ENCODE measurements around the gene RDH14. TPM values are rescaled to one million over a fixed set of nuclear protein-coding genes. Genes with fewer than 3 reads are reported as not detected.

The RDH14 gene
- total RNA-seq, 1 donor from 2014 or later: 18.3 TPM

DNA sequence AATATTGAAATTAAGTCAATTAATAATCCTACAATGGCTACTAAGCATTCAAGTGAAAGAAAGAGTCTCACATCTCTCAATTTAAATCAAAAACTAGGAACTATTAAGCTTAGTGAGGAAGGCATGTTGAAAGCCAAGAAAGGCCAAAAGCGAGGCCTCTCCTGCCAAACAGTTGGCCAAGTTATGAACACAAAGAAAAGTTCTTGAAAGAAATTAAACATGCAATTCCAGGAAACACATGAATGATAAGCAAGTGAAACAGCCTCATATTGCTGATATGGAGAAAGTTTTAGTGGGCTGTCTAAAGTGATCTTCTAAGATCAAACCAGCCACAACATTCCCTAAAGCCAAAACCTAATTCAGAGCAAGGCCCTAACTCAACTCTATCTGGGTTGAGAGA lies 11.8 kb downstream of the RDH14 start:
- TF ChIP-seq, protein P1, sequence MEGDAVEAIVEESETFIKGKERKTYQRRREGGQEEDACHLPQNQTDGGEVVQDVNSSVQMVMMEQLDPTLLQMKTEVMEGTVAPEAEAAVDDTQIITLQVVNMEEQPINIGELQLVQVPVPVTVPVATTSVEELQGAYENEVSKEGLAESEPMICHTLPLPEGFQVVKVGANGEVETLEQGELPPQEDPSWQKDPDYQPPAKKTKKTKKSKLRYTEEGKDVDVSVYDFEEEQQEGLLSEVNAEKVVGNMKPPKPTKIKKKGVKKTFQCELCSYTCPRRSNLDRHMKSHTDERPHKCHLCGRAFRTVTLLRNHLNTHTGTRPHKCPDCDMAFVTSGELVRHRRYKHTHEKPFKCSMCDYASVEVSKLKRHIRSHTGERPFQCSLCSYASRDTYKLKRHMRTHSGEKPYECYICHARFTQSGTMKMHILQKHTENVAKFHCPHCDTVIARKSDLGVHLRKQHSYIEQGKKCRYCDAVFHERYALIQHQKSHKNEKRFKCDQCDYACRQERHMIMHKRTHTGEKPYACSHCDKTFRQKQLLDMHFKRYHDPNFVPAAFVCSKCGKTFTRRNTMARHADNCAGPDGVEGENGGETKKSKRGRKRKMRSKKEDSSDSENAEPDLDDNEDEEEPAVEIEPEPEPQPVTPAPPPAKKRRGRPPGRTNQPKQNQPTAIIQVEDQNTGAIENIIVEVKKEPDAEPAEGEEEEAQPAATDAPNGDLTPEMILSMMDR (IDR thresholded peaks at IDR 0.05): no peak

DNA sequence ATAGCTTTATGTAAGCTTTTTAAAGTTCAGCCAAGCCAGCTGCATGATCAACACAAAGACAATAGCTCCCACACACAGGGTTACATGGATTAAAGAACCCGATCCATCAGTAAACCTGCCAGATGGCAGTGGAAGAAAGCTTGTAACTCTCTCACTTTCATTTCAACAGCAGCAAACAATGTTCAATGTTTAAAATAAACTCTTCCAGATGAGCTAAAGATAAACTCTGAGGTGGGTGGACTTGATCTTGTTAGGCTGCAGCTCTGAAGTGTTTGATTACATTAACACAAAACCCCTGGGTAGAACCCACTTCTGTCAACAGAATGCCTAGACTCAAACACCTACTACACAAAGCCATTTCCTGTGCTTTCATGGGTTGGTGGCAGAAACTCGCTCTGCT lies 13.9 kb downstream of the RDH14 start:
- ATAC-seq: peak in 1 of 2 donors; percentile 45
- intact Hi-C loops (cut with DNase I): no loop called here
- no peaks in the 10 kb centered on the region for H3K36me3 ChIP-seq
- H3K4me3 ChIP-seq: no peak overlapping the region
- H3K4me1 ChIP-seq: peaks cover 14% of the 10 kb centered on the region
- peak overlapping the region; percentile 12 for H3K27ac ChIP-seq
- no peak for DNase-seq
- no peaks in the 10 kb centered on the region for H3K9me3 ChIP-seq
- H3K27me3 ChIP-seq (ENCODE audit: low read depth): no peaks in the 10 kb centered on the region
- TF ChIP-seq, protein P1 (IDR thresholded peaks at IDR 0.05): no peak

More for the DNA sequence above, 11.8 kb downstream of the RDH14 start:
- DNase-seq (no peak), ATAC-seq (no peak)
- no peaks in the 10 kb centered on the region for H3K36me3 ChIP-seq
- no peaks in the 10 kb centered on the region for H3K9me3 ChIP-seq
- no peak overlapping the region for H3K4me3 ChIP-seq
- peaks cover 17% of the 10 kb centered on the region for H3K4me1 ChIP-seq
- intact Hi-C loops (cut with DNase I): no loop called here
- no peak overlapping the region for H3K27ac ChIP-seq
- no peaks in the 10 kb centered on the region for H3K27me3 ChIP-seq (ENCODE audit: low read depth)

DNA sequence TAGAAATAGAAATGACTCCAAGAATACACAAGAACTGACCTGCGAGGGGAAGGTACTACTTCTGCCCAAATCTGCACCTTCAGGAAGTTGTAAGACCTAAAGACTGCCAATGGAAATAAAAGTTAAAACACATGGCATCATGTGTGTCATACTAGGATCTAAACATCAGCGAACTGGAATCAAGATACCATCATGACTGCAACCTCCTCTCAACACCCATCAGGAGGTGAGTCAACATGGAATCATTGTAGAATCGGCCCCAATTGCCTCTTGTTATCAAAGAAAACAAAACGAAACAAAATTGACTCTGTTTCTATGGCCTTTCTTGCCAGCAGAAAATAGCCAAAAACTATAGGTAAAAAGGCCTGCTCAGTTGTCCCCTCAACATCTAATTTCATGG lies 15.1 kb downstream of the RDH14 start:
- intact Hi-C loops (cut with DNase I): no loop called here
- Histone ChIP-seq H3K9me3 (no peaks in the 10 kb centered on the region), H3K27ac (no peak overlapping the region), H3K4me1 (peaks cover 10% of the 10 kb centered on the region), H3K27me3 (ENCODE audit: low read depth) (no peaks in the 10 kb centered on the region), H3K4me3 (no peak overlapping the region), H3K36me3 (no peaks in the 10 kb centered on the region)
- TF ChIP-seq, protein P1 (IDR thresholded peaks at IDR 0.05): no peak
- DNase-seq (no peak), ATAC-seq (no peak)

DNA sequence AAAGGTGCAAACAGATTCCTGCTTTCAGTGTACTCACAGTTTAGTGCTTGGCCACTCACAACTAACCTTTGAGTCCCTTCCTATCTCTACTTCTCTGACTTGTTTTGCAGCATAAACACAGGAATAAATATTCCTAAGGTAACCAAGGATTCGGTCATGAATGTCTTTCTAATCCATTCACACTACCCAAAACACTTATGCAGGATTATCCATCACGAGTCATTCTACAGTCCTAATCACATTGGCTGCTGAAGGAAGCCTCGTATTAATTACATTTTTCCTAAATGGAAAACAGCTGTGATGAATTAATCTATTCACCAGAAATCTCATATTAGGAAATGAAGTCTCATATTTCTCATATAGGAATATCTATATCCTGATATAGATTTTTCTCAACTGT lies 16.3 kb downstream of the RDH14 start:
- TF ChIP-seq, protein P1 (IDR thresholded peaks at IDR 0.05): no peak
- intact Hi-C loops (cut with DNase I): no loop called here
- H3K27me3 ChIP-seq (ENCODE audit: low read depth): no peaks in the 10 kb centered on the region
- H3K9me3 ChIP-seq: no peaks in the 10 kb centered on the region
- H3K36me3 ChIP-seq: no peaks in the 10 kb centered on the region
- no peak overlapping the region for H3K27ac ChIP-seq
- no peak overlapping the region for H3K4me3 ChIP-seq
- peaks cover 10% of the 10 kb centered on the region for H3K4me1 ChIP-seq
- DNase-seq (no peak), ATAC-seq (no peak)

DNA sequence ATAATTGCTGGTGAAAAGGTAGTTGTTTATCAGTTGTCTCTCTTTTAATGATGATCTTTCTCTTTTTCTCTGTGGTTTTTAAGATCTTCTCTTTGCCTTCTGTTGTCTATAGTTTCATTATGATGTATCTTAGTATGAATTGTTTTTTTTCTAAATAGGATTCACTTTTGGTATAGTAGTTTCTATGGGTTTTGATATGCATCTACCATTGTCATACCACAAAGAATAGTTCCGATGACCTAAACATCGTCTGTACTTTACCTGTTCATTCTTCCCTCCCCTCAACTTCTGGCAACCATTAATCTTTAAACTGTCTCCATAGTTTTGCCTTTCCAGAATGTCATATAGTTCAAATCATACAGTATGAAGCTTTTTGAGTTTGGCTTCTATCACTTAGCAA lies 19.6 kb downstream of the RDH14 start:
- Histone ChIP-seq H3K36me3 (no peaks in the 10 kb centered on the region), H3K9me3 (no peaks in the 10 kb centered on the region), H3K4me1 (no peaks in the 10 kb centered on the region), H3K27ac (no peak overlapping the region), H3K27me3 (ENCODE audit: low read depth) (no peaks in the 10 kb centered on the region), H3K4me3 (no peak overlapping the region)
- TF ChIP-seq, protein P1 (IDR thresholded peaks at IDR 0.05): no peak
- DNase-seq: no peak
- intact Hi-C loops (cut with DNase I): no loop called here
- no peak for ATAC-seq

DNA sequence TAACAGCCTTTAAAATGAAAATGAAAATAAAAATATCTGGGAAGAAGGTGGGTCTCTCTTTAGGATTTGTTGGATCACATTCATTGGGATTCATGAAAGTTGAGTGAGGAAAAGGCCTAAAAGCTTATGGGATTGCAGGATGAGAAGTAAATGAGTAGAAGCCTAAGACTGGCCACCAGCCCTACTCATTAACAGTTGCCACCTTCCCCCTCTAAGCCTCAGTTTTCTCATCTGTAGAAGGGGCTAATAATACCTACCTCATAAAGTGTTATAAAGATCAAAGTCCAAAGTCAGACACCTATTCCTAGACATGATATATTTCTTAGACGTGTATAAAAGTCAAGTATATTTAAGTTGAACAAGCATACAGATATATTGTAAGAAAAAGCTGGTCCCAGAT lies 23.8 kb downstream of the RDH14 start:
- Histone ChIP-seq H3K36me3 (no peaks in the 10 kb centered on the region), H3K9me3 (no peaks in the 10 kb centered on the region), H3K4me1 (no peaks in the 10 kb centered on the region), H3K4me3 (no peak overlapping the region), H3K27ac (no peak overlapping the region), H3K27me3 (ENCODE audit: low read depth) (no peaks in the 10 kb centered on the region)
- ATAC-seq: no peak
- intact Hi-C loops (cut with DNase I): no loop called here
- TF ChIP-seq, protein P1 (IDR thresholded peaks at IDR 0.05): no peak
- no peak for DNase-seq

Measured in lower lobe of right lung (tissue), 2 donors.